ENCODE results near the gene NOX3.
"Not testable (repeated sequence)": the region's sequence is repeated elsewhere in the genome, so short reads cannot be mapped to it uniquely, and the experiment has no call there.

NOX3 gene

GRCh38 chr6:155371230-155371629 is 84.4 kb downstream of the NOX3 start:
- DNase-seq (ENCODE audit: low spot score): no peak

DNA sequence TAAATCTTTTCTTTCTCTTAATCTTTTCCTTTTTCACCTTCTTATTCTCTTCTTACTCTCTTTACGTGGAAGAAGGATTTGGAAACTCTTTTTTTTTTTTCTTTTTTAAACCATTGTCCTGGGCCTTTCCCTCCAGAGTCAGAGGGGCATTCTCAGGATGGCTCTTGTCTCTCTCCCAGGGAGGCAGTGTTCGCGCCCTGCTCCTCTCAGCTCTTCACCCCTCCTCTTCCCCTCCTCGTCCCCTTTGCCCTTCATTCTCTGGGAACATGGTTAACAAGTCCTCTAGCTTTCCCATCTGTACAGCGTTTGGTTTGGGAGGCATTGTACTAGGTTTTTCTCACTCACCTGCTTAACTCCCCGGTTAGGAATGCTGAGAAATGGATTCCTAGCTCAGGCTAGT is 89.3 kb downstream of the NOX3 start:
- DNase-seq (ENCODE audit: low spot score): no peak

DNA sequence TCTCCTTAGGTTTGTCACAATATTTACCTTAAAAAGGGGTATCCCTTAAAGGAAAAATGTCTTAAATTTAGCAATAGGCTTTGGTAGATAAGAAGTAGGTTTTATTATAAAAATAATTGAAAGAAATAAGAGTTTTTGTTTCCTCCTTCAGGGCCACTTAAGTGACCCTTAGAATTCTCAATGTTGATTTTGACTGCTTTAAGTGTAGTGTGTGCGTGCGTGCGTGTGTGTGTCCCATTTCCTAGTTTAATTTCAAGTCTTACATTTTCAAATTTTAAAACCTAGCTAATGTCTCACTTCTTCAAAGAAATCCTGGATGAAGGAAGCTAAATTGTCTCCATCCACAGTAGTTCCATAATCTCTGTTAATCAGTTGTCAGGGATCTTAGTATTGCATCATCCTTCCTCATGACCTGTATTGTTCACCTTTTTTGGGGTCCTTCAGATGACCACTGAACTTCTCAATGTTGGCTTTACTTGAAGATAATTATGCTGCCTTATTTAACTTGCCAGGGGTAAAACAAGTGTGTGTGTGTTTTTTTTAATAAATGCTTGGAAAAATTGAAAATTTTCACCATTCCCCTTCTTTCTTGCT is 90.7 kb downstream of the NOX3 start:
- no peak for DNase-seq (ENCODE audit: low spot score)

DNA sequence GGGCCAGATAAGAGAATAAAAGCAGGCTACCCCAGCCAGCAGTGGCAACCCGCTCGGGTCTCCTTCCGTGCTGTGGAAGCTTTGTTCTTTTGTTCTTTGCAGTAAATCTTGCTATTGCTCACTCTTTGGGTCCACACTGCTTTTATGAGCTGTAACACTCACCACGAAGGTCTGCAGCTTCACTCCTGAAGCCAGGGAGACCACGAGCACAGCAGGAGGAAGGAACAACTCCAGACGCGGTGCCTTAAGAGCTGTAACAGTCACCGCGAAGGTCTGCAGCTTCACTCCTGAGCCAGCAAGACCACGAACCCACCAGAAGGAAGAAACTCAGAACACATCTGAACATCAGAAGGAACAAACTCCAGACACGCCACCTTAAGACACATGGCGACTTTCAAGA is 91.6 kb downstream of the NOX3 start:
- DNase-seq (ENCODE audit: low spot score): not testable (repeated sequence)

- DNase-seq (ENCODE audit: low spot score): not testable (repeated sequence)
These were observed 92.5 kb downstream of the NOX3 start for GRCh38 chr6:155362968-155363632.

DNA sequence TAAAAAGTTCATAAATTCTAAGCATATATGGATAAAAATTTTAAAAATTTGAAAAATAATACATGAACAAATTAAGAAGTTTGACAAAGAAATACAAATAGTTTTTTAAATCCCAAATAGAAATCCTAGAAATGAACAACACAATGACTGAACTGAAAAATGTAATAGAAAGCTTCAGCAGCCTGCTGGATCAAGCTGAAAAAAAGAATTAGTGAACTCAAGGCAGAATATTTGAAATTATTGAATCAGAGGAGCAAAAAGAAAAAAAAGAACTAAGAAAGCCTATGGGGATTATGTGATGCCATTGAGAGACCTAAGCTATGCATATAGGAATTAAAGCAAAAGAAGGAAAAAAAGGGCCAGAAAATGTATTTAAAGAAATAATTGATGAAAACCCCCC is 101.5 kb downstream of the NOX3 start:
- DNase-seq (ENCODE audit: low spot score): no peak

DNA sequence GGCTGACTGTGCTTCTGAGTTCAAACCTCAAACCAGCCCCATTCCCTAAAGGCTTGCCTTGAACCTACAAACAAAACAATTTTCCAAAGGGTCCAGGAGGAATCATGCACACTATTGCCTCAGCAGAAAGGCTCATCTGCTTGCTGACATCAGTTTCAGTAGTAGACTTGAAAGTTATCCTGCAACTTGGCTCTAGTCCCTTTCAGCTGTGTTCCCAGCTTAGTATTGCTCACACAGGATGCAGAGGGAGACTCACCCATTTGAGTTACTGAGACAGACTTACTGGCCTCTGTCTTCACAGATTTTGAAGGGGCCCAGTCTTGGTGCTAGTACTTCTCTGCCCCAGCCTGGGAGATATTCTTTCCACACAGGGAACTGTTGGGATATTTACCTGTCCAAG is 102.8 kb downstream of the NOX3 start:
- DNase-seq (ENCODE audit: low spot score): no peak

DNA sequence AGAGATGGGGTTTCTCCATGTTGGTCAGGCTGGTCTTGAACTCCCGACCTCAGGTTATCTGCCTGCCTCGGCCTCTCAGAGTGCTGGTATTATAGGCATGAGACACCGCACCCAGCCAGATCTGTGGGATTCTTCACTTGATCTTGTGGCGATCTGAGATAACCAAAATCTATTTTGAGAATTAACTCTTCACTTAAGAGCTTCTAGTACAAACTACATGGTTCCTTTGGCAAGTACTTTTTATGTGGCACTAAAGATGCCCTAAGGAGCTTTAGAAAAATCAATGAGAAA is 103.6 kb downstream of the NOX3 start:
- DNase-seq (ENCODE audit: low spot score): no peak

DNA sequence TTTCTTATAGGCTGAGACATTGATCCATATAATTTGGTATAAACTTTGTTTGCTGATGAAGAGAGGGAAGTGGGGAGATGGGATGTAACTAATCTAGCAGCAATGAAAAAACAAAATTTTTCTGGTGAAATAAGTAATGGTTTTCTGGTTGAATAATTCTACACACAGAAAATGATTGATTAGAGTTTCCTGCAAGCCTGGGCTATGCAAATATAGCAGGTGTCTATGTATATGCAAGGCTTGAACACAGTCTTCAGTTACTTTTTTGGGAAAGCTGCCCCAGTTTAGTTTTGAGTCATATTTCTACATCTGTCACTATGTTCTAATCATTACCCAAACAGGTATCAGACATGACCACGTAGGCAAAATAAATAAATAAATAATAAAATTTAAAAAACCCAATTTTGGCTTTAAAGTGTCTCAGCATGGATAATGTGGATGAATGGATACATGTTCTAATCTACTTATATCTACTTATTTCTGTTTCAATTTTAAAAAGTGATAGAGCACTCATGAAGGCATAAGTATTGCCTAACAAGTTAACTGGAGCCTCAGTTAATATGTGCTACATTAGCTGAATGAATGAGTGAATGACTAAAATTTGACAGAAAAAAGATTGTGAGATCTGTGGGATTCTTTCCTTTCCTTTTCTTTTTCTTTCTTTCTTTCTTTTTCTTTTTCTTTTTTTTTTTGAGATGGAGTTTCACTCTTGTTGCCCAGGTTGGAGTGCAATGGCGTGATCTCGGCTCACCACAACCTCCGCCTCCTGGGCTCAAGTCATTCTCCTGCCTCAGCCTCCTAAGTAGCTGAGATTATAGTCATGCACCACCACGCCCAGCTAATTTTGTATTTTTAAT is 104.1 kb downstream of the NOX3 start:
- no peak for DNase-seq (ENCODE audit: low spot score)

GRCh38 chr6:155349956-155350355 is 105.7 kb downstream of the NOX3 start:
- DNase-seq (ENCODE audit: low spot score): no peak

- DNase-seq (ENCODE audit: low spot score): no peak
These were observed 106.5 kb downstream of the NOX3 start for GRCh38 chr6:155349129-155349528.

DNA sequence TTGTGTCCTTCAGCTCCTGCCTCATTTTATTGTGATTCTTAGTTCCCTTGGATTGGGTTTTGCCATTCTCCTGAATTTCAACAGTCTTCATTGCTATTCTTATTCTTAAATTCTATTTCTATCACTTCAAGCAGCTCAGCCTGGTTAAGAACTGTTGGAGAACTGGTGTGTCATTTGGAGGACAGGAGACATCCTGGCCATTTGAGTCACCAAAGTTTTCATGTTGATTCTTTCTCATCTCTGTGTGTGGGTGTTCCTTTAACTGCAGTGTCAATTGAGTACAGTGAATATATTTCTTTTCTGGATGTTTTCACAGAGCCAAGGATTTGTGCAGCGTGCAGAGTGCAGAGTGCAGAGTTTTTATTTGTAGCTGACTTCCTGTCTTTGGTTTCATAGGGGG is 107.8 kb downstream of the NOX3 start:
- no peak for DNase-seq (ENCODE audit: low spot score)

GRCh38 chr6:155346957-155347356 is 108.7 kb downstream of the NOX3 start:
- no peak for DNase-seq (ENCODE audit: low spot score)

All from hematopoietic multipotent progenitor cell treated with erythropoietin and hydrocortisone succinate and interleukin-3 and kit ligand, for 17 days (in vitro differentiated cells).